ENCODE measurements around the gene SEPTIN5.

Gene SEPTIN5

GRCh38 chr22:19705181-19705934, 8.9 kb upstream of the SEPTIN5 start:
- peak; percentile 83 for DNase-seq (ENCODE audit: low spot score)

- DNase-seq (ENCODE audit: low spot score) = no peak
Measured at GRCh38 chr22:19706661-19707151, 7.6 kb upstream of the SEPTIN5 start.

DNA sequence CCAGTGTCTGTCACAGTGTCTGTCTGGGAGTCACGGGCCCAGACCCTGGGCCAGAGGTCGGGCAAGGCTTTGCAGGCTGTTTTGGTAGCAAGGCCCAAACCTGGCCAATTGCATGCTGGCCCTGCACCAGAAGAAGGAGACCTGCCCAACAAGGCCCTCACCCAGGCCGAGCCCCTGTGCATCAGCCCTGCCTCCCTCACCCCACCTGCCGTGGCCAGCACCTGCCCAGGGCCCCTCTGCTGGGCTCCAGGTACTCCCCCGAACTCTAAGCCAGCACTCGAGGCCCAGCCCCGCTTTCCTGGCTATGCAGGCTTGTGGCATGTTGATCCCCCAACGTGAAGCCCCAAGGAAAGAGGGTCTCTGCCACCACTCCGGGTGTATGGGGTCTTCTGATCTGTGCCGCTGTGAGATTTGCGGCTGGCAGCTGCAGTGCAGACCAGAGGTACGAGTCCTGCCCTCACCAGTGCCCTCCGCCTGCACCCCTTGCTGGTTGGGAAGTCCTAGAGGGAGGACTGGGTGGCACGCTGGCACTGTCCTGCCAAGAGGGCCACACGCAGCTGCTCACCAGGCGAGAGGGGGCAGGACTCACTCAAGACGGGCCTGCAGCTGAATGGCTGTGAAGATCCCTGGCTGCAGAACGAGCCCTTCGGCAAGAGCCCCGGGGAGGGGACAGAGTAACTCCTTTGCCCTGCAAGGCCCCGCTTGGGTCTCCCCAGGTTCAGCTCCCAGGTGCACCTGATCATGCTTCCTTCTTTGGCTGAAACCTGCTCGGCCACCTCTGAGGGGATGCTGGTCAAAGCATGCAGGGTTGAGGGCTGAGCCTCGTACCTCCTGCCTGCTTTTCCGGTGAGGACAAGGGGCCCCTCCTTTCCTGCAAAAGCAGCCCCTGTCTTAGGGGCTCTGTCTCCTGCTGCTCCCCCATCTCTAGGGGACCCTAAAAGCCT, 6.7 kb upstream of the SEPTIN5 start:
- peak; percentile 5 for DNase-seq (ENCODE audit: low spot score)

DNA sequence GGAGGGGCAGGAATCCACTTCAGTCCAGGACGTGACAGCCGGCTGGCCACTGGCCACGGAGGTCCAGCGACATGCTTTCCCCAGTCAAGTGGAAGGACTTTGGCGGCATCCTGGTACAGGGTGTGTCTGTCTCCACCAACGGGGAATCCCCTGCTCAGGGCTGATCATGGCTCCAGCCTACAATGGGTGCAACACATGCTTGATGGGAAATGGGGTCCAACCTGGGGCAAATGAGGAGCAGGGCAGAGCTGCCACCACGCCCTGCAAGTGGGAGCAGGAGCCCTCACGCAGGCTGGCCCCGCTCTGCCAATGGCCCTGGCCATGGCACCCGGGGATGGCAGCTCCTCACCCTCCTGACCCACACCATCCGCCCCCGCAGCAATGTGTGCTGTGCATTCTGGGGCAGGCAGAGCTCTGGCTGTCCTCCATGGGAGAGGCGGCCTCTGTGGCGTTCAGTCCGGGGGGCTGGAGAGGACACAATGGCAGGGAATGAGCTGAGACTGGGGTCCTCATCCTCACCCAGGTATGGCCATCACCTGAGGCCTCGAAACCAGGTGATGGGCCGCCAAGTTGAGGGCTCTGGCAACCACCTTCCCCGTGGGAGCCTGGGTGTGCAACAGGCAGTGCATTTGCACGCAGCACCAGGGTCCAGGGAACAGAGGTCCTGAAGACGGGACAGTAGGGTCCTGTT, 5.8 kb upstream of the SEPTIN5 start:
- DNase-seq (ENCODE audit: low spot score) = peak; percentile 2

GRCh38 chr22:19709063-19709769, 5.1 kb upstream of the SEPTIN5 start:
- DNase-seq (ENCODE audit: low spot score) = no peak

- DNase-seq (ENCODE audit: low spot score) = no peak
Measured at GRCh38 chr22:19710020-19710768, 4.1 kb upstream of the SEPTIN5 start.

GRCh38 chr22:19710769-19711106, 3.6 kb upstream of the SEPTIN5 start:
- no peak for DNase-seq (ENCODE audit: low spot score)

DNA sequence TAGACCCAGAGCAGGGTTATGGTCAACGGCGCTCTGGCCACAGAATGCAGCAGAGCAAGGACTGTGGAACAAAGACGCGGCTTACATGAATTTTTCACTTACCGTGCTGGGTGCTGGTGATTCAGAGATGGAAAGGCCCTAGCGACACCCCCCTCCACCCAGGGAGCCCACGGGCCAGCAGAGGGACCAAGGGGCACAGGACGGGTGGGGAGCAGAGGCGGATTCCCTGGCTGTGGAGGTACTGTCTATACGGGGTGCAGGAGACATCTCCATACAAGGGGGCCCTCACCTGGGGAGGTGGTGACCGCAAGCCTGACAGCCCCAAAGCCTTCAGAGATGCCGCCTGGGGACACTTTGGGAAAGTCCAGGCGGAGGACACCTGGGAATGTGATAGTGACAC, 1.1 kb upstream of the SEPTIN5 start:
- DNase-seq (ENCODE audit: low spot score) = no peak

DNA sequence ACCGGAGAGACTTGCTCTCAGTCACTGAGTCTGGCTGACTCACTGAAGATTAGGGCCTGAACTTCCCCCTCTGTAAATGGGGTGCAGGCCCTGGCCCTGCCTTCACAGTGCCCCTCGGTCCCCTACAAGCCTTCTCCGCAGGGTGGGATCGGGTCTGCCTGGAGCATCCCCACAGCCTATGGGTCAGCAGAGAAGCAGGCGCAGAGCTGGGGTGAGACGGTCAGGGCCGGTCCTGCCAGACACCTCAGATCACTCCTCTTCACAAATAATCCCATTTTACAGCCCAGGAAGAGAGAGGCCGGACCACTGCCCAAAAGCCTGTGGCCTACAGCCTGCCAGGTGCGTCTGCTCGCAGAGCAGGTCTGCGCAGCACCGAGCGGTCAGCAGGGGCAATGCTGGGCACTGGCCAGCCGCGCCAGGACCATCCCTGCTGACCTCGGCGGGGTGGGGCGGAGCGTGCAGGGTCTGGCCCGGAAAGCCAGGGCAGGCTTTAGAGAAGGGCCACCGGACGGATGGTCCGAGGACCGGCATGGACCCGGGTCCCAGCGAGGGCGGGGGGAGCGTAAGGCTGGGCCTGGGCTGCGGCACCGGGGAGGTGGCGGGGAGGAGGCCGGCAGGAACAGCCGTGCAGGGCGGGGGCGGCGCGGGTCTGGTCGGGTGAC, 522 bp upstream of the SEPTIN5 start:
- peak; percentile 72 for DNase-seq (ENCODE audit: low spot score)

GRCh38 chr22:19715188-19715930, 1.1 kb downstream of the SEPTIN5 start:
- no peak for DNase-seq (ENCODE audit: low spot score)

GRCh38 chr22:19716041-19716828, 1.9 kb downstream of the SEPTIN5 start:
- no peak for DNase-seq (ENCODE audit: low spot score)

DNA sequence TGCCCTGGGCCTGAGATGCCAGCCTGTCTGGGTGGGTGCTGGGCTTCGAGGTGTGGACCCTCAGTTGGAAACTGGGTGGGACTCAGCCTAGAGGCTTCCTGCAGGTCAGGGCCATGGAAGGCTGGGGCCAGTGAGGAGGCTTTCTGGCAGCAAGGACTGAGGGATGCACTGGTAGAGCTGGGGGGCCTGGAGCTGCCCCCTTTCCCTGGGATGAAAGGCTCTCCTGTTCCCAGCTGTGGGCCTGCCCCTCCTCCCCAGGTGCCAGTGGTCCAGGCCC, 2.5 kb downstream of the SEPTIN5 start:
- DNase-seq (ENCODE audit: low spot score) = no peak

- DNase-seq (ENCODE audit: low spot score) = no peak
Measured at GRCh38 chr22:19717181-19717580, 2.9 kb downstream of the SEPTIN5 start.

DNA sequence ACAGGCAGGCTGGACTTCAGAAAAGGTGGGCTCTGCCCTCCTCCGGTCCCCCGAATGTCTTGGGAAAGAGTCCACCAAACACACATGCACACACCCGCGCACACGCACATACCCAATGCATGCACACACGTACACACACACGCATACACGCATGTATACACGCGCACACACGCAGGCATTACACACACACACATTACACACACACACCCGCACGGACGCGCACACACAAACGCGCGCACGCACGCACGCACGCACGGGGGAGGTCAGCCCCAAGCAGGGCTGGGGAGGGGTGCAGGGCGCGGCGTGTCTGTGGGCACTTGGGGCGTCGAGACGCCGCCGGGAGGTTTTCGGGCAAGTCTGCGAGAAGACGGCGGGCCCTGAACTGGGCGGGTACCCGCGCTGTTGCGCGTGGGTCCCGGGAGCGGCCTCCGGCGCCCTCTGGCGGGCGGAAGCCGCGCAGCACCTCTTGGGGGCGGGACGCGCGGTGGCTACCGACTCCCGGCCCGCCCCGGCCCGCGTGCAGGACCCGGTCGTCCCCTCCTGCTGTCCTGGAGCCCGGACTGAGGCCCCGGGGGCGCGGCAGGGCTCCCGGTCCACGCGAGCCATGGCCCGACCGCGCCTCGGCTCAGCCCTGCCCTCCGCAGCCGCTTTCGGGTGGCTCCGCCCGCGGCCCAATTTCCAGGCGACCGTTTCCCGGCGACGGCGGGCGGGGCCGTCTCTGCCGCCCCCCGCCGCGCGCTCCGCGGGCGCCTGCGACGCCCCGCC, 3.6 kb downstream of the SEPTIN5 start:
- peak; percentile 91 for DNase-seq (ENCODE audit: low spot score)

DNA sequence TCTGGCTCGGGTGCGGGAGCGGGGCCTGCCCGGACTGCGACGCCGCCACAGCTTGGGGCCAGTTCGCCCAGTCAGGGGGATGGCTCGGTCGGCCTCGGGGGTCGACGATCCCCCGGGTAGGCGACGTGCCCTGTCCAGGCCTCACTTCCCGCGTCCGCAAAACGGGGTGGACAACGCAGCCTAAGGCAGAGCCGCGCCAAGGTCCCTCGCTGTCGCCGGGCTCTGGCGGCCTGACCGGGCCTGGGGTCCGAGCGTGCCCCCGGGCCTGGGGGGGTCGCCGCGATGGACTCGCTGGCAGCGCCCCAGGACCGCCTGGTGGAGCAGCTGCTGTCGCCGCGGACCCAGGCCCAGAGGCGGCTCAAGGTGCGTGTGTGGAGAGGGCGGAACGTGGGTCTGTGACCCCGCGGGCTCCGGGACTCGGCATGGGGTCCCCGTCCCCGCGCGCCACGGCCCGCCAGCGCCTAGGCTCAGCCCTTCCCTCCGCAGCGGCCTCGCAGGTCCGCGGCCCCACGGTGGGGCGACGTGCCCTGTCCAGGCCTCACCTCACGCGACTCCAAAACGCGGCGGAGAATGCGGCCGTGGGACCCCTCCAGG, 4.2 kb downstream of the SEPTIN5 start:
- no peak for DNase-seq (ENCODE audit: low spot score)

DNA sequence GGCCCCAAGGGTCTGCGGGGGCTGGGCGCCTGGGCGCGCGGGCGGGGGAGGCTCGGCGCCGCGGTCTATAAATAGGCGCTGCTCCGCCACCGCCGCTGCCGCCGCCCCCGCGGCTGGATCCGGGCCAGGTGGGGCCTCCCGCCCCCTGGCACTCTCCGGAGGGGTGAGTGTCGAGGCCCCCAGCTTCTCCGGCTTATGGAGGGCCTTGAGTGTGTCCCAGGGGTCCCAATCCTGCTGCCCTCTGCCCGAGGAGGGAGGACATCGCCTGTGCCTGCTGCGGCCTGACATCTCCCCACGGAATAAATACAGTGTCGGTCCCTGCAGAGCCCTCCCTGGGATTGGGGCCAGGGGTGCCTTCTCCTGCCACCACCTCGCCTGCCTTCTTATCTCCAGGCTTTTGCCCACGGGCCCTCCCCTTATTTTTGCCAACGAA, 4.8 kb downstream of the SEPTIN5 start:
- no peak for DNase-seq (ENCODE audit: low spot score)

GRCh38 chr22:19719488-19720021, 5.3 kb downstream of the SEPTIN5 start:
- no peak for DNase-seq (ENCODE audit: low spot score)

Data from iPS-NIHi11 (cell line).